RWPE2 (cell line): Measurements from ENCODE around the gene LRP1B.

ENCODE experiments used
- ATAC-seq: fragments of 200-7000 bp; cut with Tn5 transposase; 3 replicates; pipeline ENCODE4 v1.9.1; 2021; ENCODE audit warnings: low read depth
- DNase-seq: peaks from one replicate; pipeline ENCODE4 v3.0.0-alpha.2; 2020; ENCODE audit warnings: low spot score
- H3K27ac ChIP-seq: fragments of 450-650 bp; 2 replicates; pipeline ENCODE4 v1.5.1; 2017; ENCODE audit warnings: mild to moderate bottlenecking; ENCODE audit not compliant: poor library complexity, severe bottlenecking
- H3K27me3 ChIP-seq: fragments of 250-450 bp; sonication (Bioruptor Pico); 2 replicates; pipeline ENCODE4 v1.5.1; 2021; ENCODE audit warnings: mild to moderate bottlenecking, moderate library complexity; ENCODE audit not compliant: insufficient read depth, poor library complexity, severe bottlenecking
- H3K36me3 ChIP-seq: fragments of 250-450 bp; sonication (Bioruptor Pico); 2 replicates; pipeline ENCODE4 v1.5.1; 2020; ENCODE audit warnings: low read depth, mild to moderate bottlenecking, moderate library complexity
- H3K4me1 ChIP-seq: fragments of 250-450 bp; sonication (Bioruptor Pico); 2 replicates; pipeline ENCODE4 v1.5.1; 2021; ENCODE audit warnings: mild to moderate bottlenecking, moderate library complexity; ENCODE audit not compliant: insufficient read depth, poor library complexity, severe bottlenecking
- H3K4me3 ChIP-seq: fragments of 250-450 bp; sonication (Bioruptor Pico); 2 replicates; pipeline ENCODE4 v1.5.1; 2021; ENCODE audit warnings: mild to moderate bottlenecking, moderate library complexity; ENCODE audit not compliant: severe bottlenecking
- H3K9me3 ChIP-seq: fragments of 250-450 bp; sonication (Bioruptor Pico); 2 replicates; pipeline ENCODE4 v1.5.1; 2021; ENCODE audit warnings: mild to moderate bottlenecking, moderate library complexity; ENCODE audit not compliant: severe bottlenecking
- CTCF ChIP-seq: fragments of 450-650 bp; IDR thresholded peaks from one replicate; pipeline ENCODE4 v1.5.1; 2017; ENCODE audit warnings: mild to moderate bottlenecking, moderate library complexity; ENCODE audit not compliant: poor library complexity, severe bottlenecking

LRP1B gene

GRCh38 chr2:141501752-141502151, 629.1 kb downstream of the LRP1B start:
- no peaks in the 10 kb centered on the region for H3K4me1 ChIP-seq
- H3K9me3 ChIP-seq: no peaks in the 10 kb centered on the region
- H3K27ac ChIP-seq: no peak overlapping the region
- ATAC-seq (no peak), DNase-seq (no peak)
- no peaks in the 10 kb centered on the region for H3K27me3 ChIP-seq
- H3K36me3 ChIP-seq: no peaks in the 10 kb centered on the region
- H3K4me3 ChIP-seq: no peak overlapping the region
- no peak for TF ChIP-seq CTCF

GRCh38 chr2:141499123-141499522, 631.7 kb downstream of the LRP1B start:
- TF ChIP-seq CTCF: no peak

GRCh38 chr2:141498561-141498960, 632.3 kb downstream of the LRP1B start:
- H3K36me3 ChIP-seq: no peaks in the 10 kb centered on the region
- no peak for TF ChIP-seq CTCF
- no peaks in the 10 kb centered on the region for H3K9me3 ChIP-seq
- no peak for DNase-seq
- H3K27me3 ChIP-seq: no peaks in the 10 kb centered on the region
- no peak for ATAC-seq
- no peak overlapping the region for H3K27ac ChIP-seq
- no peak overlapping the region for H3K4me3 ChIP-seq
- H3K4me1 ChIP-seq: no peaks in the 10 kb centered on the region

More at GRCh38 chr2:141499123-141499522, 631.7 kb downstream of the LRP1B start:
- Histone ChIP-seq H3K4me1 (no peaks in the 10 kb centered on the region), H3K27me3 (no peaks in the 10 kb centered on the region), H3K4me3 (no peak overlapping the region), H3K9me3 (no peaks in the 10 kb centered on the region), H3K36me3 (no peaks in the 10 kb centered on the region), H3K27ac (no peak overlapping the region)
- DNase-seq (no peak), ATAC-seq (no peak)

GRCh38 chr2:141497272-141497671, 633.5 kb downstream of the LRP1B start:
- no peaks in the 10 kb centered on the region for H3K27me3 ChIP-seq
- ATAC-seq (no peak), DNase-seq (no peak)
- no peak overlapping the region for H3K4me3 ChIP-seq
- no peak overlapping the region for H3K27ac ChIP-seq
- H3K36me3 ChIP-seq: no peaks in the 10 kb centered on the region
- H3K4me1 ChIP-seq: no peaks in the 10 kb centered on the region
- no peak for TF ChIP-seq CTCF
- no peaks in the 10 kb centered on the region for H3K9me3 ChIP-seq

- Histone ChIP-seq H3K4me3 (no peak overlapping the region), H3K4me1 (no peaks in the 10 kb centered on the region), H3K9me3 (no peaks in the 10 kb centered on the region), H3K36me3 (no peaks in the 10 kb centered on the region), H3K27ac (no peak overlapping the region), H3K27me3 (no peaks in the 10 kb centered on the region)
- TF ChIP-seq CTCF: no peak
- DNase-seq (no peak), ATAC-seq (no peak)
Observed at GRCh38 chr2:141496810-141497209, 634.0 kb downstream of the LRP1B start.
